Mesothelial cell of epicardium (in vitro differentiated cells): ENCODE results near the gene RILP. TPM values are rescaled to one million over a fixed set of nuclear protein-coding genes. Genes with fewer than 3 reads are reported as not detected.

ENCODE experiments used
- DNase-seq, 2 experiments: peaks; one replicate each; pipeline ENCODE4 v3.0.0; 2021; ENCODE audit warnings: low spot score in 2 of 2; ENCODE audit not compliant: unreplicated experiment in 2 of 2
- H3K27ac Mint-ChIP-seq: 2 replicates; pipeline ENCODE4 v1.8.0; 2021; ENCODE audit warnings: mixed read lengths
- H3K27me3 Mint-ChIP-seq: 2 replicates; pipeline ENCODE4 v1.8.0; 2021; ENCODE audit warnings: low read depth, mixed read lengths
- H3K36me3 Mint-ChIP-seq: 2 replicates; pipeline ENCODE4 v1.8.0; 2021; ENCODE audit warnings: mixed read lengths
- H3K4me1 Mint-ChIP-seq: 2 replicates; pipeline ENCODE4 v1.8.0; 2021; ENCODE audit warnings: mixed read lengths
- H3K4me3 Mint-ChIP-seq: 2 replicates; pipeline ENCODE4 v1.8.0; 2021; ENCODE audit warnings: mild to moderate bottlenecking, moderate library complexity, mixed read lengths
- H3K9me3 Mint-ChIP-seq: 2 replicates; pipeline ENCODE4 v1.8.0; 2021; ENCODE audit warnings: mixed read lengths
- CTCF ChIP-seq: fragments of 200-600 bp; sonication (generic); IDR thresholded peaks from one replicate; pipeline ENCODE4 v1.5.0; 2021; ENCODE audit warnings: antibody characterized with exemption; ENCODE audit not compliant: unreplicated experiment
- total RNA-seq: library from RNA; stranded (reverse); gene quantifications from 3 replicates; pipeline ENCODE4 v1.2.1, GENCODE V29; 2021

The RILP gene
- total RNA-seq, 1 donor from 2014 or later, result 3.8 TPM

- no peak overlapping the region for H3K4me3 Mint-ChIP-seq
- H3K27me3 Mint-ChIP-seq, result peaks cover 3% of the 10 kb centered on the region
- no peaks in the 10 kb centered on the region for H3K9me3 Mint-ChIP-seq
Measured at GRCh38 chr17:1636732-1637285, 12.9 kb downstream of the RILP start.

GRCh38 chr17:1635675-1636465 is 13.8 kb downstream of the RILP start:
- H3K27ac Mint-ChIP-seq, result no peak overlapping the region
- no peaks in the 10 kb centered on the region for H3K36me3 Mint-ChIP-seq
- H3K27me3 Mint-ChIP-seq, result peaks cover 12% of the 10 kb centered on the region
- DNase-seq, result no peak
- TF ChIP-seq CTCF, result no peak
- no peak overlapping the region for H3K4me3 Mint-ChIP-seq
- peaks cover 5% of the 10 kb centered on the region for H3K4me1 Mint-ChIP-seq
- H3K9me3 Mint-ChIP-seq, result no peaks in the 10 kb centered on the region

More at GRCh38 chr17:1636732-1637285, 12.9 kb downstream of the RILP start:
- DNase-seq, result no peak
- TF ChIP-seq CTCF, result no peak
- Mint-ChIP-seq H3K4me1 (peaks cover 7% of the 10 kb centered on the region), H3K27ac (no peak overlapping the region), H3K36me3 (no peaks in the 10 kb centered on the region)

GRCh38 chr17:1634841-1635650 is 14.6 kb downstream of the RILP start:
- Mint-ChIP-seq H3K4me3 (no peak overlapping the region), H3K27ac (no peak overlapping the region), H3K36me3 (no peaks in the 10 kb centered on the region), H3K27me3 (peaks cover 21% of the 10 kb centered on the region), H3K9me3 (no peaks in the 10 kb centered on the region), H3K4me1 (peaks cover 7% of the 10 kb centered on the region)
- TF ChIP-seq CTCF, result no peak
- DNase-seq, result no peak

DNA sequence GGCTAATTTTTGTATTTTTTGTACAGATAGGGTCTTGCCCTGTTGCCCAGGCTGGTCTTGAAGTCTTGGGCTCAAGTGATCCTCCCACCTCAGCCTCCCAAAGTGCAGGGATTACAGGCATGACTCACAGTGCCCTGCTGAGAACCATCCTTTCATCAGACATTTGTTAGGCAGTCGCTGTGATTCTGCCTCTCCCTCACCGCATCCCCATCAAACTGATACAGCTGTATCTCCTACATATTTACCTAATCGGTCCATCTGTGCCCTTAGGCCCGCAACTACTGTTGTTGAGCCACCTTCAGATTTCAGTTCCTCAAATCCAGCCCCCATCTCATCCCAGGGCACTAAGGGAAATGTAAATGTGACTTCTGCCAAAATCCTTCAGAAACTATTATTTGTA is 19.0 kb downstream of the RILP start:
- DNase-seq, result no peak
- no peak for TF ChIP-seq CTCF
- peaks cover 3% of the 10 kb centered on the region for H3K36me3 Mint-ChIP-seq
- H3K27ac Mint-ChIP-seq, result no peak overlapping the region
- no peaks in the 10 kb centered on the region for H3K9me3 Mint-ChIP-seq
- H3K4me3 Mint-ChIP-seq, result peak overlapping the region; percentile 73
- peaks cover 9% of the 10 kb centered on the region for H3K4me1 Mint-ChIP-seq
- H3K27me3 Mint-ChIP-seq, result peaks cover 35% of the 10 kb centered on the region

- TF ChIP-seq CTCF, result no peak
- Mint-ChIP-seq H3K27ac (peak overlapping the region; percentile 74), H3K36me3 (peaks cover 3% of the 10 kb centered on the region), H3K27me3 (peaks cover 35% of the 10 kb centered on the region), H3K9me3 (no peaks in the 10 kb centered on the region), H3K4me1 (peaks cover 9% of the 10 kb centered on the region), H3K4me3 (peak overlapping the region; percentile 73)
- no peak for DNase-seq
Measured at GRCh38 chr17:1629504-1630310, 20.0 kb downstream of the RILP start.
